Hepatocyte (in vitro differentiated cells): ENCODE data around the gene TFAP2A.

ENCODE experiments used
- CTCF ChIP-seq: fragments of 200-600 bp; sonication (generic); IDR thresholded peaks from 2 replicates; pipeline ENCODE4 v1.5.1; 2016; ENCODE audit warnings: antibody characterized with exemption, mild to moderate bottlenecking; ENCODE audit not compliant: poor library complexity
- EZH2 ChIP-seq: fragments of 200-600 bp; sonication (generic); IDR thresholded peaks from 2 replicates; pipeline ENCODE4 v1.6.1; 2016; ENCODE audit warnings: antibody characterized with exemption, mild to moderate bottlenecking, borderline replicate concordance

- no peak for TF ChIP-seq CTCF
- no peak for TF ChIP-seq EZH2
Measured at GRCh38 chr6:10420546-10421157, 5.8 kb upstream of the TFAP2A start.
